NCI-H1417 treated with DMSO at 0.1 percent for 48 hours (cell line): ENCODE data around the gene LRRC1.

Source experiments
- DNase-seq: peaks from one replicate; lab custom pipeline; 2025; lab: John Stamatoyannopoulos, UW

LRRC1 gene

DNA sequence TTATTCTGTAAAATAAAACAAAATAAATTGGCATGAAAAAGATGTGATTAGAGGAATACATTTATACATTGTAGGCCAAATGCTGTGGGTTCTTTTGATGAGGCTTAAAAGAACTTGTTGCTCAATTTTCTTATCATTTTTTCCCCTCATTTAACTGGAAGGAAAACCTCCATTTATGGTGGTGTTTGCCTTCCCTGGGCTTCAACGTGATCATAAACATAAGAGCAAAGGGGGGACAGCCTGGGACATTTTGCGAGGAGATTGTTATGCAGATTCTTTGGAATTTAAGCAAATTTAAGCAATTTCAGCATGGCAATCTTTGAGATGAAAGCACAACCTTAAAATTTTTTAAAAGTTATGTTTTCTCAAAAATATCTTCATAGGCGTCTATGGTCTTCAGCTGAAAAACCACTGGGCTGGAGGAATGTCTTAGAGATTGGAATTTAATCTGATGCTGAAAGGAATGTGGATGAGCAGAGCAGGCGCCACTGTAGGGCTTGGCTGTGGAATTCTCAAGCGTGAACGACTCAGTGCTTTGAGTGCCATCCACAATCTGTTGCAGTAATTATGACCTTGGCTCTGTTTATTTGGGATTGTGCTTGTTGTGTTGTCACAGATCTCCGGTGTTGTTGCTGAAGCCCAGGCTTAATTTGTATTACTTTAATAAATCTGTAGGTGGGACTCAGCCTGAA lies 167.0 kb downstream of the LRRC1 start:
- no peak for DNase-seq

- DNase-seq, result no peak
Observed at GRCh38 chr6:53962646-53963045, 167.8 kb downstream of the LRRC1 start.

DNA sequence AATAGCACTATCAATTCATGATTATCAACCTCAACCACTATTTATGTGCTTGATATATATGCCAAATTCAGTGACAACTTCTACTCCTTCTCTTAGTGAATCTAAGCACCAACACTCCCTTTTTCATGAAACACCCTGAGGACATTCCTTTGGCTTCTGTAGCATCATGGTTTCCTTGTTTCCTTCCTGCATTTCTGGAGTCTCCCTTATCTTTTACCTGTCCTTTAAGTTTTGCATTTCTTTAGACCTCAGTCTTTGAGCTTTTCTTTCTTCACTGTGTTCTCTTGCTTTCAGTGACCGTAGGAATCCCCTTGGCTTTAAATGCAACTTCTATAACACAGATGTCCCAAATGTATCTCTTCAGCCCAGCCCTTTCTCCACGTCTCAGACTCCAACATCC lies 172.6 kb downstream of the LRRC1 start:
- DNase-seq, result no peak
